GM06990 (cell line): ENCODE data around the gene PYM1.

Source experiments
- DNase-seq: peaks from one replicate; pipeline ENCODE4 v3.0.0-alpha.2; 2011; ENCODE audit not compliant: insufficient read length; ENCODE audit errors: extremely low read depth
- H3K27me3 ChIP-seq: replicated peaks from 2 replicates; pipeline ENCODE4 v1.6.0; 2011; ENCODE audit warnings: low read length; ENCODE audit not compliant: control insufficient read depth, insufficient read depth
- H3K36me3 ChIP-seq: 2 replicates; pipeline ENCODE4 v1.5.1; 2011; ENCODE audit warnings: low read length; ENCODE audit not compliant: control insufficient read depth, insufficient read depth
- H3K4me3 ChIP-seq: replicated peaks from 2 replicates; pipeline ENCODE4 v1.5.1; 2011; ENCODE audit warnings: low read depth, mild to moderate bottlenecking, control low read depth, low read length
- TF ChIP-seq, protein P1 (sequence below): IDR thresholded peaks from 2 replicates; pipeline ENCODE4 v1.5.1; 2011; ENCODE audit warnings: low read length, control low read depth, mild to moderate bottlenecking, inconsistent platforms; ENCODE audit not compliant: insufficient read depth, poor library complexity, severe bottlenecking

The PYM1 gene

GRCh38 chr12:55915482-55915859 is 12.2 kb downstream of the PYM1 start:
- H3K27me3 ChIP-seq: no peaks in the 10 kb centered on the region
- H3K36me3 ChIP-seq: peaks cover 2% of the 10 kb centered on the region
- no peak for DNase-seq
- H3K4me3 ChIP-seq: no peak overlapping the region
- TF ChIP-seq, protein P1, sequence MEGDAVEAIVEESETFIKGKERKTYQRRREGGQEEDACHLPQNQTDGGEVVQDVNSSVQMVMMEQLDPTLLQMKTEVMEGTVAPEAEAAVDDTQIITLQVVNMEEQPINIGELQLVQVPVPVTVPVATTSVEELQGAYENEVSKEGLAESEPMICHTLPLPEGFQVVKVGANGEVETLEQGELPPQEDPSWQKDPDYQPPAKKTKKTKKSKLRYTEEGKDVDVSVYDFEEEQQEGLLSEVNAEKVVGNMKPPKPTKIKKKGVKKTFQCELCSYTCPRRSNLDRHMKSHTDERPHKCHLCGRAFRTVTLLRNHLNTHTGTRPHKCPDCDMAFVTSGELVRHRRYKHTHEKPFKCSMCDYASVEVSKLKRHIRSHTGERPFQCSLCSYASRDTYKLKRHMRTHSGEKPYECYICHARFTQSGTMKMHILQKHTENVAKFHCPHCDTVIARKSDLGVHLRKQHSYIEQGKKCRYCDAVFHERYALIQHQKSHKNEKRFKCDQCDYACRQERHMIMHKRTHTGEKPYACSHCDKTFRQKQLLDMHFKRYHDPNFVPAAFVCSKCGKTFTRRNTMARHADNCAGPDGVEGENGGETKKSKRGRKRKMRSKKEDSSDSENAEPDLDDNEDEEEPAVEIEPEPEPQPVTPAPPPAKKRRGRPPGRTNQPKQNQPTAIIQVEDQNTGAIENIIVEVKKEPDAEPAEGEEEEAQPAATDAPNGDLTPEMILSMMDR: no peak

DNA sequence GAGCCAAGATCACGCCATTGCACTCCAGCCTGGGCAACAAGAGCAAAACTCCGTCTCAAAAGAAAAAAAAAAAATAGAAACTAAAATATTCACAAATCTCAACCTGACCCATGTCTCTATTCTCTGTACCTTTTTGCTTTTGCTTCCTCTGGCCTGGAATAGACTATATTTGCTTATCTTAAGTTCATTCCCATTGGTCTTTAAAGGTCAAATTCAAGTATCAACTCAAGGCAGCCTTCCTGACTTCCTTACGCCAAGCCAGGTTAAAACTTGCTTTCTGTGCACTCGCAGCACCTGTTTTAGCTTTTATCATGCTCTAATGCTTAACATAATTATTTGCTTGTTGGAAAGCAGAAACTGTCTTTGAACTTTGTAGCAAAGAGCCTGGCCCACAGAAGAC is 14.8 kb downstream of the PYM1 start:
- no peaks in the 10 kb centered on the region for H3K27me3 ChIP-seq
- no peak for DNase-seq
- TF ChIP-seq, protein P1: no peak
- H3K36me3 ChIP-seq: peaks cover 2% of the 10 kb centered on the region
- no peak overlapping the region for H3K4me3 ChIP-seq

- TF ChIP-seq, protein P1: no peak
- Histone ChIP-seq H3K36me3 (peaks cover 2% of the 10 kb centered on the region), H3K4me3 (no peak overlapping the region), H3K27me3 (no peaks in the 10 kb centered on the region)
- DNase-seq: no peak
Observed at GRCh38 chr12:55909513-55909884, 18.2 kb downstream of the PYM1 start.

DNA sequence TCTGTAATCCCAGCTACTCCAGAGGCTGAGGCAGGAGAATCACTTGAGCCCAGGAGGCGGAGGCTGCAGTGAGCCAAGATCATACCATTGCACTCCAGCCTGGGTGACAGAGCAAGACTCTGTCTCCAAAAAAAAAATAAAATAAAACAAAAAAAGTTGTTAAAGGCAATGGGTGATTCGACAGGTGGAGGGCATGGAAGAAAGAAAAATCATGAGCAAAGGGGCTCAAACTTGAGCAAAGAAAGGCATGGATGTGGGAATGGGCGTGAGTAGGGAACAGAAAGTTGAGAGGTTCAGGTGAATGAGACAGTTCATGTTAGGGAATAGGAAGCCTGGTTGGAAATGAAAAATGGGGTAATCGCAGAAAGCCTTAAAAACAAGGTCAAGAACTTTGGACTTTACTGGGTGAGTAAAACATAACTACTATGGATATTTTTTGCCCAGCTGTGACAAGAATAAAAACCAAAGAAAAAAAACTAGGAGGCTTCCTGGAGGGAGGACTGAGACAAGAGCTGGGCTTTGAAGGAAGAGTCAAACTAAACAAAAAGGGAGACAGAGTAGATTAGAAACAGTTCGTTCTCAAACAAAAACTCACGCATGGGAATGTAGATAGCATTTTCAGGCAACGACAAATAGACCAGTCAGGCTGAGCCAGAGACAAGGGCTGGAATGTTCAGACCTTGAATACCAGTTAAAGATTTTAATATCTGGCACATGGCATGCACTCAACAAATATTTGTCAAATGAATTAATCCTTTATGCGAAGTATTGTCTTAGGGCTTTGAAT is 18.8 kb downstream of the PYM1 start:
- no peak for DNase-seq
- Histone ChIP-seq H3K27me3 (no peaks in the 10 kb centered on the region), H3K36me3 (peaks cover under 1% of the 10 kb centered on the region; the same call in 1 of the 2 replicates), H3K4me3 (no peak overlapping the region)
- TF ChIP-seq, protein P1: no peak

DNA sequence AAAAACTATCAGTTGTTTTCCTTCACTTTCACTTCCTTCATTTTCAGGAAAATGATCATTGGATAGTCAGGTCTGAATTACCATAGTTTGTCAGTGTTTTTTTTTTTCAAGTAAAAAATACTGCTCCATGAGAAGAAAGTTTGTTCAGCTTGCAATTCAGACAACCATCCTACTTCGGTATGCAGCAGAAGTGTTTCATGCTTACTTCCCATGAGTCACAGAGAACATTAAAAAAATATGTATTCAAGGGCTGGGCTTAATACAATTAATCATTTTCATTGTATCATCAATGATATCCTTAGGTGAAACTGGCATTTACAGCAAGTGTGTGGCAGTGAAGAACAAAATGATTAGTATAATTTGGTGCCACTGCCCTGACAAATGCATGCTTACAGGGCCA is 21.6 kb downstream of the PYM1 start:
- H3K27me3 ChIP-seq: no peaks in the 10 kb centered on the region
- no peak overlapping the region for H3K4me3 ChIP-seq
- peaks cover 8% of the 10 kb centered on the region for H3K36me3 ChIP-seq
- TF ChIP-seq, protein P1: no peak
- DNase-seq: no peak
